Osteoblast (primary cell): ENCODE results near the gene SLC9A3. TPM values are rescaled to one million over a fixed set of nuclear protein-coding genes. Genes with fewer than 3 reads are reported as not detected.

ENCODE experiments used
- DNase-seq: peaks from one replicate; pipeline ENCODE4 v3.0.0; 2011; ENCODE audit warnings: low spot score, mixed read lengths; ENCODE audit not compliant: insufficient read length; ENCODE audit errors: missing footprints
- H2AFZ ChIP-seq: 2 replicates; pipeline ENCODE4 v1.6.0; 2011; ENCODE audit warnings: mild to moderate bottlenecking, low read length
- H3K27ac ChIP-seq: 2 replicates; pipeline ENCODE4 v1.5.1; 2011; ENCODE audit warnings: mild to moderate bottlenecking, low read depth, low read length, moderate library complexity
- H3K27me3 ChIP-seq: 2 replicates; pipeline ENCODE4 v1.6.0; 2012; ENCODE audit warnings: mild to moderate bottlenecking, control low read depth, inconsistent platforms, low read length, moderate library complexity; ENCODE audit not compliant: insufficient read depth
- H3K36me3 ChIP-seq: 2 replicates; pipeline ENCODE4 v1.5.1; 2011; ENCODE audit warnings: mild to moderate bottlenecking, low read length, control low read depth, moderate library complexity; ENCODE audit not compliant: insufficient read depth
- H3K4me1 ChIP-seq: 2 replicates; pipeline ENCODE4 v1.5.1; 2011; ENCODE audit warnings: mild to moderate bottlenecking, low read length, control low read depth, moderate library complexity; ENCODE audit not compliant: insufficient read depth
- H3K4me2 ChIP-seq: 2 replicates; pipeline ENCODE4 v1.6.0; 2011; ENCODE audit warnings: mild to moderate bottlenecking, low read length; ENCODE audit not compliant: insufficient read depth
- H3K4me3 ChIP-seq: fragments of 200-600 bp; sonication (generic); 3 replicates; pipeline ENCODE4 v1.5.1; 2012; ENCODE audit warnings: mild to moderate bottlenecking, low read length, inconsistent platforms; ENCODE audit not compliant: insufficient read depth
- H3K79me2 ChIP-seq: 2 replicates; pipeline ENCODE4 v1.6.0; 2012; ENCODE audit warnings: mild to moderate bottlenecking, low read length, control low read depth, inconsistent platforms; ENCODE audit not compliant: insufficient read depth
- H3K9me3 ChIP-seq: 2 replicates; pipeline ENCODE4 v1.5.1; 2011; ENCODE audit warnings: low read depth, low read length, control low read depth
- H4K20me1 ChIP-seq: 2 replicates; pipeline ENCODE4 v1.6.0; 2012; ENCODE audit warnings: mild to moderate bottlenecking, low read length, control low read depth; ENCODE audit not compliant: insufficient read depth
- CTCF ChIP-seq: IDR thresholded peaks from 2 replicates; pipeline ENCODE4 v1.5.1; 2011; ENCODE audit warnings: mild to moderate bottlenecking, low read depth, low read length, moderate library complexity; ENCODE audit errors: extremely low read depth
- total RNA-seq: library from RNA; depleted of rRNA; stranded (reverse); fragments of >200 nt; gene quantifications from 2 replicates; pipeline ENCODE4 v1.2.3, GENCODE V29; 2012

SLC9A3 gene
- total RNA-seq, 1 donor = 1.4 TPM

- no peak for TF ChIP-seq CTCF
- DNase-seq = no peak
- peaks cover 14% of the 10 kb centered on the region for H3K27me3 ChIP-seq
These were observed 27.2 kb upstream of the SLC9A3 start for GRCh38 chr5:551406-551805.

GRCh38 chr5:549229-549628, 25.0 kb upstream of the SLC9A3 start:
- no peak for TF ChIP-seq CTCF
- H3K4me1 ChIP-seq = peaks cover 7% of the 10 kb centered on the region
- H3K79me2 ChIP-seq = no peaks in the 10 kb centered on the region
- H3K4me2 ChIP-seq = no peak overlapping the region
- no peaks in the 10 kb centered on the region for H3K36me3 ChIP-seq
- H3K9me3 ChIP-seq = no peaks in the 10 kb centered on the region
- no peak for DNase-seq
- no peaks in the 10 kb centered on the region for H4K20me1 ChIP-seq
- H3K27me3 ChIP-seq = peaks cover 14% of the 10 kb centered on the region
- no peak overlapping the region for H2AFZ ChIP-seq
- H3K27ac ChIP-seq = no peak overlapping the region
- H3K4me3 ChIP-seq = no peak overlapping the region

More at GRCh38 chr5:551406-551805, 27.2 kb upstream of the SLC9A3 start:
- Histone ChIP-seq H2AFZ (no peak overlapping the region), H3K4me2 (no peak overlapping the region), H3K9me3 (no peaks in the 10 kb centered on the region), H3K4me1 (peaks cover 7% of the 10 kb centered on the region), H3K36me3 (no peaks in the 10 kb centered on the region), H3K79me2 (no peaks in the 10 kb centered on the region), H3K27ac (no peak overlapping the region), H3K4me3 (no peak overlapping the region), H4K20me1 (no peaks in the 10 kb centered on the region)

DNA sequence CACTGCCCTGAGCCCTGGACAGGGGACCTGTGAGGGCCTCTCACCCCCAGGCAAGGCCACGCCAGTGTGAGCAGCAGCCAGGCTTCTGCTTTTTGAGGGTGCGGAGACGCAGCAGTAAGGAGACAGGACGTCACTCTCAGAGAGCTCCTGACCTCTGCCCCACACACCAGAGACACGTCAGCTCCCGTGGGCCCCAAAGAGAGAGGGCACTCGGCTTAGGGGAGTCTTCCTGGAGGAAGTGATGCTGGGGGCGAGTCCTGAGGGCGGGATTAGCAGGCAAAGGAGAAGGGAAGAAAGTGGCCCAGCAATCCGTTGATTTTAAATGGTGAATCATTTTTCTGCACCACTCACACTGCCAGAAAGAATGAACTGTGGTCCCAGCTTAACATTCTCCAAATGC, 24.0 kb upstream of the SLC9A3 start:
- Histone ChIP-seq H3K4me1 (peaks cover 7% of the 10 kb centered on the region), H3K4me2 (peak overlapping the region; percentile 34), H3K27ac (peak overlapping the region; percentile 12), H2AFZ (peak overlapping the region; percentile 85), H4K20me1 (no peaks in the 10 kb centered on the region), H3K79me2 (no peaks in the 10 kb centered on the region), H3K4me3 (peak overlapping the region; percentile 21), H3K9me3 (no peaks in the 10 kb centered on the region), H3K27me3 (peaks cover 14% of the 10 kb centered on the region), H3K36me3 (no peaks in the 10 kb centered on the region)
- TF ChIP-seq CTCF = no peak
- no peak for DNase-seq

GRCh38 chr5:547086-547924, 23.1 kb upstream of the SLC9A3 start:
- H3K4me3 ChIP-seq = no peak overlapping the region
- no peak overlapping the region for H3K27ac ChIP-seq
- no peaks in the 10 kb centered on the region for H3K36me3 ChIP-seq
- DNase-seq = no peak
- H3K27me3 ChIP-seq = peaks cover 14% of the 10 kb centered on the region
- H3K4me1 ChIP-seq = peaks cover 7% of the 10 kb centered on the region
- no peaks in the 10 kb centered on the region for H3K79me2 ChIP-seq
- H2AFZ ChIP-seq = no peak overlapping the region
- H3K4me2 ChIP-seq = no peak overlapping the region
- no peaks in the 10 kb centered on the region for H4K20me1 ChIP-seq
- no peaks in the 10 kb centered on the region for H3K9me3 ChIP-seq
- no peak for TF ChIP-seq CTCF
